Cardiac fibroblast (primary cell): ENCODE measurements around the gene MRPL14.
A peak's percentile ranks its signal among the peaks of the same experiment; 100 is the strongest.
"Not testable (repeated sequence)": the region's sequence is repeated elsewhere in the genome, so short reads cannot be mapped to it uniquely, and the experiment has no call there.

Experiments
- DNase-seq, 2 donors: peaks; one replicate each; pipeline versions ENCODE4 v3.0.0 to v3.0.0-alpha.2; 2010; ENCODE audit warnings: low read depth in 2 of 2
- H3K4me3 ChIP-seq, 2 donors: replicated peaks in 1 of 2; 1 replicate in 1 of 2; 2 replicates in 1 of 2; pipeline ENCODE4 v1.5.1; 2011; ENCODE audit warnings: low read depth in 2 of 2, low read length in 2 of 2, mild to moderate bottlenecking in 2 of 2, moderate library complexity in 1 of 2
- CTCF ChIP-seq: IDR thresholded peaks from one replicate; pipeline ENCODE4 v1.5.1; 2011; ENCODE audit warnings: low read depth, mild to moderate bottlenecking, low read length, inconsistent platforms

The MRPL14 gene

GRCh38 chr6:44102527-44102926 lies 24.7 kb downstream of the MRPL14 start:
- TF ChIP-seq CTCF = no peak
- DNase-seq = no peak
- no peak overlapping the region for H3K4me3 ChIP-seq

- TF ChIP-seq CTCF = no peak
- no peak overlapping the region for H3K4me3 ChIP-seq
- DNase-seq = no peak
Measured at GRCh38 chr6:44101832-44102231, 25.4 kb downstream of the MRPL14 start.

- peak; percentile 82 for TF ChIP-seq CTCF
- DNase-seq = peak; percentile 52 to 53
- no peak overlapping the region for H3K4me3 ChIP-seq
Measured at GRCh38 chr6:44100088-44100550, 27.1 kb downstream of the MRPL14 start.

GRCh38 chr6:44099192-44099591 lies 28.1 kb downstream of the MRPL14 start:
- no peak overlapping the region for H3K4me3 ChIP-seq
- no peak for TF ChIP-seq CTCF
- no peak for DNase-seq

- no peak for DNase-seq
- no peak for TF ChIP-seq CTCF
- no peak overlapping the region for H3K4me3 ChIP-seq
Measured at GRCh38 chr6:44097782-44098317, 29.4 kb downstream of the MRPL14 start.

GRCh38 chr6:44096612-44097011 lies 30.6 kb downstream of the MRPL14 start:
- H3K4me3 ChIP-seq = no peak overlapping the region
- DNase-seq = peak; percentile 79 to 82
- peak; percentile 63 for TF ChIP-seq CTCF

- not testable (repeated sequence) for H3K4me3 ChIP-seq, DNase-seq
Measured at GRCh38 chr6:44095243-44095623, 32.0 kb downstream of the MRPL14 start.
